ENCODE results near the gene RAB40B.

- TF ChIP-seq CTCF (IDR thresholded peaks at IDR 0.05; ENCODE audit: low read length) (no peak), EZH2 (optimal IDR thresholded peaks at IDR 0.05; ENCODE audit: low read depth, low read length) (no peak), EZH2phosphoT487 (IDR thresholded peaks at IDR 0.05; ENCODE audit: low read length) (no peak)
These were observed 89.7 kb downstream of the RAB40B start for GRCh38 chr17:82608816-82609215.
